Measurements from ENCODE around the gene RGS7. TPM values are rescaled to one million over a fixed set of nuclear protein-coding genes. Genes with fewer than 3 reads are reported as not detected.

RGS7 gene
- total RNA-seq, 2 donors from 2014 or later = not detected

DNA sequence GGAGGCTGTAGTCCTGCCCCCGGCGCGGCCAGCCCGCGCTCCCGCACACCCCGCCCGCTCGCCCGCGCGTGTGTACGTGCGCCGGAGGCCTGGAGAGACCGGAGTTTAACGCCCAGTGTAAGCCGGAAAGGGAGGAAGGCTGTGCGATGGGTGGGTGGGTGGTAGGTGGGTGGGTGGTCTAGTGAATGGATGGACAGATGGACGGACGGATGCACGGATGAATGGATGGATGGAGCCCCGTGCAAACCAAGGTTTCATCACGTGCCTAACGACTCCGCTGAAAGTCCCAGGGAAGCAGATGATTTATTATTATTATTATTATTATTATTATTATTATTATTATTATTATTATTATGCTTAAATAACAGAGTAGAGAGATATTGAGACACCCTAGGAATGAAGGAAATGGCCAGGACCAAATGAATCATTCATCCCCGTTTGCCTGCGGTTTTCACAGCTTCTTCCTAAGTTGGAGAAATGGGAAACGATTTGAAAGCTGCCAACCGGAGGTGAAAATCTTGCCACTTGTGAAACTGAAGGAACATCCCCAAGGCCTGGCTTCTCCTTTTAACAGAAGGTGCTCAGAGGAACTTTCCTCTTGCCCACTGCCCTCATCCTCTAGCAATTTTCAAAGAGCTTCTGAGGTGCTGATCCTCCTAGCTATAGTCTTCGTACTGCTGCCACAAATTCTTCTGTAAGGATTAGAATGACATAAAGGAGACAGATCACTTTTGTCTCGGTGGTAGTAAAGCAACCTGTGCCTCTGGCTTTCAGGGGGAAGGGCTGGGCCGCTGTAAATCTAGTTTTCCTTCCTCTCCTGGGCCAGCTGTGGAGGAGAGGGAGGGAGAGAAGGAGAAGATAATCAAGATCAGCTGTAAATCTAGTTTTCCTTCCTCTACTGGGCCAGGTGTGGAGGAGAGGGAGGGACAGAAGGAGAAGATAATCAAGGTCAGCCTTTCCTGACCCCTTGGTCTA is 648 bp upstream of the RGS7 start:
- Mint-ChIP-seq H3K4me1 (peaks cover 2% of the 10 kb centered on the region), H3K36me3 (ENCODE audit: low read depth) (no peaks in the 10 kb centered on the region), H3K27me3 (peaks cover 54% of the 10 kb centered on the region), H3K4me3 (peak overlapping the region; percentile 66), H3K27ac (no peak overlapping the region)
- ATAC-seq (no peak), DNase-seq (no peak)
- H3K9me3 ChIP-seq (ENCODE audit: control insufficient read depth, low read length, poor library complexity, severe bottlenecking) = no peaks in the 10 kb centered on the region

DNA sequence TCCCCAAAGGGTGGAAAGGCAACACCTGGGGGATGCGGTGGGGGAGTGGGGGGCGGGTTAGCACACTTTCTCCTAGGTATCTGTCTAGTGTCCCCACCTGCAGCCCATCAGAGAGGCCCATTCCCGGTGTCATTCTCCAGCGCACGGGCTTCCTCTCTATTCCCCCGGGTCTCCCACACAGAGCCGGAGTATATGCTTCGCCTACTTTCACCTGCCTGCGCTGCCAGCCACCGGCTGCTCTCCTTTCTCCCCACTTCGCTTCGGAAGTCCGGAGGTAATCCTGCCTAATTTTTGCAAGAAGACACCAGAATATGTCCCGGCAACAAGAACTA is 852 bp downstream of the RGS7 start:
- no peak for DNase-seq
- H3K4me1 Mint-ChIP-seq = peaks cover 2% of the 10 kb centered on the region
- no peak overlapping the region for H3K27ac Mint-ChIP-seq
- H3K4me3 Mint-ChIP-seq = peak overlapping the region; percentile 37
- H3K27me3 Mint-ChIP-seq = peaks cover 55% of the 10 kb centered on the region
- no peaks in the 10 kb centered on the region for H3K9me3 ChIP-seq (ENCODE audit: control insufficient read depth, low read length, poor library complexity, severe bottlenecking)
- no peak for ATAC-seq
- no peaks in the 10 kb centered on the region for H3K36me3 Mint-ChIP-seq (ENCODE audit: low read depth)

DNA sequence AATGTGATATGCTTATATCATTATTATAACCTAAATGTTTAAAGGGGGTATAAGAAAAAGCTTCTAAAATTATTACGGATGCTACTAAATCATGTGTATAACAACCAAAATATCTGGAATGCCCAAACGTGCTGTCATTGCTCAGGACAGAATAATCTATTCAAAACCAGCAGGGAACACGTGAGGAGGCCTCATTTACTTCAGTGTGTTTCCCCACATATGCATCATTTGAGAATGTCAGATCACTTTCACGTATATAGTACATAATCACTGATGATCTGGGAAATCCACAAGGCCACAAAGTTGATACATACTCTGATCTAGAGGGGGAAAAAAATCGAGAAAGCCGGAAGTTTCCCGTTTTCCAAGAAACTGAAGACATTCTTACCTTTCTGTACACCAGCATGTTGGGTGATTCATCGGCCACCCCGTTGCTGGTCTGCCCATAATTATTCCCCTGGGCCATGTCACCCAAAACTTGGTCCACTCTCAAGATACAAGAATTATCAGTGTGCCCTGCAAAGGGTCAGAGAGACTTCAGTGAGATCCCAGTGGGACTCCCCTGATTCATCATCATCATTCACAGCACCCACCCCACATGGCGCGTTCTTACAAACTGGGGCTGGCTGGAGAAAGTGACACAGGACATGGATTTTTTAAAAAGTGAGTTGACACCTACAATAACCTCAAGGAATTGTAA is 1.5 kb downstream of the RGS7 start:
- Mint-ChIP-seq H3K4me3 (no peak overlapping the region), H3K27me3 (peaks cover 53% of the 10 kb centered on the region), H3K4me1 (peaks cover 2% of the 10 kb centered on the region), H3K36me3 (ENCODE audit: low read depth) (no peaks in the 10 kb centered on the region), H3K27ac (no peak overlapping the region)
- ATAC-seq (no peak), DNase-seq (no peak)
- no peaks in the 10 kb centered on the region for H3K9me3 ChIP-seq (ENCODE audit: control insufficient read depth, low read length, poor library complexity, severe bottlenecking)

DNA sequence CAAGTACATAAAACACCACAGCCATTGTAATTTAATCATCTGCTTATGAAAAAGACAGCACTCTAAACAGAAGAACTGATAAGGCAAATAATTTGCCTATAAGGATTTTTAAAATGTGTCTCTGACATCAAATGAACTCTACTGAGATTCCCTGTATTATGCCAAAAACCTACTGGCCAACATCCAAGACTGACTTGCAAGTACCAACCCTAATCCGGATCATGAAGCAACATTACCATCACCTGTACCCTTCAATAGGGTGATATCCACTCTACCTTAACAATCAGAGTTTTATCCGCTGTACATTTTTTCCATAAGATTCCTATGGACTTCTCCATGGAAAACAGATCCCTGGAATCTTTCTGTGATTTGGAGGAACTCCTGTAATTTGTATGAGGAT is 4.6 kb downstream of the RGS7 start:
- H3K27me3 Mint-ChIP-seq = peaks cover 26% of the 10 kb centered on the region
- ATAC-seq = no peak

DNA sequence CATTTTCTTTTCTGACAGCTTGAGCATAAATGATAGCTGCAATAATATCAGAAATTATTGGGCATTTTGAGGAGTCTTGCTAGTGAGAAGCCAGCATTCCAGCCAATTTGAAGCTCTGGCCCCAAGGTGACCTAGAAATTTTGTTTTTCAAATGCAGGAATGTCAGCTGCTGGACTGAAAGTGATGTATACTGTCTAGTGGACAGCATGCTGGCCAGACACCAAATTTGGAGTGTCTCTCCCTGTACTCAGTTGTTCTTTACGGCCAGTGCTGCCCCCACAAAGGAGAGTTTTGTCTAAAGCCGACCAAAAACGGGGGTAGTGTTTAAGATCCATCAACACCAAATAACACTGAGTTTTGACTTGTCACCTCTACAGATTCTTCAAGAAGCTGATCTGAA is 5.2 kb downstream of the RGS7 start:
- Mint-ChIP-seq H3K27me3 (peaks cover 26% of the 10 kb centered on the region), H3K36me3 (ENCODE audit: low read depth) (no peaks in the 10 kb centered on the region), H3K4me3 (no peak overlapping the region), H3K27ac (no peak overlapping the region), H3K4me1 (no peaks in the 10 kb centered on the region)
- DNase-seq (no peak), ATAC-seq (no peak)
- no peaks in the 10 kb centered on the region for H3K9me3 ChIP-seq (ENCODE audit: control insufficient read depth, low read length, poor library complexity, severe bottlenecking)

More for the DNA sequence above, 4.6 kb downstream of the RGS7 start:
- no peak overlapping the region for H3K27ac Mint-ChIP-seq
- DNase-seq = no peak
- H3K9me3 ChIP-seq (ENCODE audit: control insufficient read depth, low read length, poor library complexity, severe bottlenecking) = no peaks in the 10 kb centered on the region
- H3K4me3 Mint-ChIP-seq = no peak overlapping the region
- H3K4me1 Mint-ChIP-seq = peaks cover under 1% of the 10 kb centered on the region
- H3K36me3 Mint-ChIP-seq (ENCODE audit: low read depth) = no peaks in the 10 kb centered on the region

DNA sequence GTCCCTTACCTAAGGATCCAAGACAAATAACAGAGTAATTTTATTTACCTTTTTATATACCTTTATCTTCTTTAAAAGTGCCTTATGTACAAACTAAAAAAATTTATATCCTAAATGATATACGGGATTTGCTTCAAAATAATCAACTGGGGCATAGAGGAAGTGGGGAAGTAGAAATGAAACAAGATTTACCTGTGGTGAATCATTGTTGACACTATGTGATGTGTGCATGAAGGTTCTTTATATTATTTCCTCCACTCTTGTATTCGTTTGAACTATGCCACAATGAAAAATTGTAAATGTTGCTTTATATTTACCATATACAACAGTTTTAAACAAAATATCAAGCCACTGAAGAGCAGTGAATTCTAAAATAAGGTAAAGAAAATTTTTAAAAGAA is 13.0 kb downstream of the RGS7 start:
- Mint-ChIP-seq H3K4me3 (no peak overlapping the region), H3K27ac (no peak overlapping the region), H3K36me3 (ENCODE audit: low read depth) (no peaks in the 10 kb centered on the region), H3K27me3 (no peaks in the 10 kb centered on the region), H3K4me1 (no peaks in the 10 kb centered on the region)
- DNase-seq = no peak
- no peak for ATAC-seq
- H3K9me3 ChIP-seq (ENCODE audit: control insufficient read depth, low read length, poor library complexity, severe bottlenecking) = no peaks in the 10 kb centered on the region

DNA sequence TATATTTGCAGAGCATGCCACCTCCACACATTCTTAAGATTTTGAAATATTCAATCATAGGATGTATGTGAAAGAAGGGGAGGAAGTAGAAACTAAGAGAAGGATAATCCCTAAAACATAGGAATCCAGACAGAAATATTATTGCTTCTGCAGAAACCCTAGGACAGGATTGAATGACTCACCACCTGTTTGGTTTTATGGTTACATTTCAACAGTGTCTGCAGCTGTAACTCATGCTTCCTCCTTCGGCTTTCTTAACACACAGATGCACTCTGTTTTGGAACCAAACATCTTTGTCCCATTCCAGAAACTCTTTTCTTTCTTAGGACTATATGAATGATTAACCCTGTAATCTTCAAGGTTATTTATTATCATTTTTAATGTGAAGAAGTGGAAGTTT is 20.7 kb downstream of the RGS7 start:
- no peaks in the 10 kb centered on the region for H3K4me1 Mint-ChIP-seq
- ATAC-seq (no peak), DNase-seq (no peak)
- no peaks in the 10 kb centered on the region for H3K36me3 Mint-ChIP-seq (ENCODE audit: low read depth)
- no peaks in the 10 kb centered on the region for H3K27me3 Mint-ChIP-seq
- H3K9me3 ChIP-seq (ENCODE audit: control insufficient read depth, low read length, poor library complexity, severe bottlenecking) = no peaks in the 10 kb centered on the region
- no peak overlapping the region for H3K4me3 Mint-ChIP-seq
- H3K27ac Mint-ChIP-seq = no peak overlapping the region

DNA sequence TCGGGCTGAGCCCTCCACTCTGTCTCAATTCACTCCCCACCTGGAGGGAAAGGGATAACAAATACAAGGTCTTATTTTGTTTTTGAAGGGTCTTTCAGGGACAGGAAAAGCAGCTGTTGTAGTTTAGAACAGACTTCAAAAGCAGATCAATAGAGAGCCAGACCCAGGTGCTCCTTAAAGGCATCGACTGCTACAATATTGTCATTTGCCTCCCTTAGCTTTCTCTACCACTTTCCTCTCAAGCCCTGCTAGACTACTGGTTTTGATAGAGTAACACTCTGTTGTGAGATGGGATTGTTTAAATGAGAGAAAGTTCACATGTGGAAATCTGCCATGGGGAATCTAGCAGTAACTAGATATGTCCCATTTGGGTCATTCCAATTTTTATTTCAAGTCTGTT is 24.0 kb downstream of the RGS7 start:
- DNase-seq (no peak), ATAC-seq (no peak)
- Mint-ChIP-seq H3K27me3 (no peaks in the 10 kb centered on the region), H3K4me3 (no peak overlapping the region), H3K36me3 (ENCODE audit: low read depth) (no peaks in the 10 kb centered on the region), H3K27ac (no peak overlapping the region), H3K4me1 (no peaks in the 10 kb centered on the region)
- no peaks in the 10 kb centered on the region for H3K9me3 ChIP-seq (ENCODE audit: control insufficient read depth, low read length, poor library complexity, severe bottlenecking)

DNA sequence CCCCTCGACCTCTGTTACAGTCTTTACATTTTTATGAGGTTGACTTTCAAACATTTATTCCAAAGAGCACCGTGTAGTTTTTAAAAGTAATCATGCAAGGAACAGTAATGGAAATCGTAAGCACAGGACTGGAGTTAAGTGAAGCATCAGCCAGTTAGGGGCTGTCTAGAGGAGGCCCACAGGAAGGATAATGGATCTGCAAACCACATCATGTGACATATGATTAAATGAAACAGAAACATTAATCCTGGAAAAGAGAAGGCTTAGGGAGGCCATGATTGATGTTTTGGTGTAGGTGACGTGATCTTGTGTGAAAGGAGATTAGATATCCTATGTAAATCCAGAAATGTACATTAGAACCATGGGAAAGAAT is 25.0 kb downstream of the RGS7 start:
- DNase-seq (no peak), ATAC-seq (no peak)
- Mint-ChIP-seq H3K27ac (no peak overlapping the region), H3K4me1 (no peaks in the 10 kb centered on the region), H3K36me3 (ENCODE audit: low read depth) (no peaks in the 10 kb centered on the region), H3K27me3 (no peaks in the 10 kb centered on the region), H3K4me3 (no peak overlapping the region)
- no peaks in the 10 kb centered on the region for H3K9me3 ChIP-seq (ENCODE audit: control insufficient read depth, low read length, poor library complexity, severe bottlenecking)

DNA sequence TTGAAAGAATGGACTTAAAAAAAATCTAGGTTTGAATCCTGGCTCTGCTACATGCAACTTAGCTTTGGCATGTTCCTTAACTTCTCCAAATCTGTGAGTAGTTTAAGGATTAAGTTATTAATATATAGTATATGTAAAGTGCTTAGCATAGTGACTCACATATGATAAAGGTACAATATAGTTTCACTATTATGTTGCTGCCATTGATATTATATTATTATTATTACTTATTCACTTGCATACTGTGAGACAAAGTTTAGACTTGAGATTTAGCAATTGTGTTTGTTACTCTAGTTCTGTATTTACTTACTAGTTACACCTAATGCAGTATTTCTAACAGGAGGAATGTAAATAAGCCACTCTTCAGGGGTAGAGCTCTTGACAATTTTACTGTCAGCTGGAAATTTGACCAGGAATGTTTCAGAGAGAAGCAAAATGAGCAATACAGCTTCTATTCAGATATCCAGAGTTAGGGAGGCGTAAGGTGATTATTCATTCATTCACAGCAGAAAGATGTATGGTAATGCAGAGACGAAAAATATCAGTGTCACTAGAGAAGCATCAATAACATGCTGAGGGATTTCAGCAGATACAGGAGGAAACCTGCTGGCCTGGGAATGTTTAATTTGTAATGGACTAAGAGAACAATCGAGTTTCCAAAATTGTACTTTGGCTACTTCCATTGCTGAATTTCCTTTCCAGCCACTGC is 25.5 kb downstream of the RGS7 start:
- Mint-ChIP-seq H3K4me3 (no peak overlapping the region), H3K27ac (no peak overlapping the region), H3K4me1 (no peaks in the 10 kb centered on the region), H3K36me3 (ENCODE audit: low read depth) (no peaks in the 10 kb centered on the region), H3K27me3 (no peaks in the 10 kb centered on the region)
- DNase-seq (no peak), ATAC-seq (no peak)
- no peaks in the 10 kb centered on the region for H3K9me3 ChIP-seq (ENCODE audit: control insufficient read depth, low read length, poor library complexity, severe bottlenecking)

DNA sequence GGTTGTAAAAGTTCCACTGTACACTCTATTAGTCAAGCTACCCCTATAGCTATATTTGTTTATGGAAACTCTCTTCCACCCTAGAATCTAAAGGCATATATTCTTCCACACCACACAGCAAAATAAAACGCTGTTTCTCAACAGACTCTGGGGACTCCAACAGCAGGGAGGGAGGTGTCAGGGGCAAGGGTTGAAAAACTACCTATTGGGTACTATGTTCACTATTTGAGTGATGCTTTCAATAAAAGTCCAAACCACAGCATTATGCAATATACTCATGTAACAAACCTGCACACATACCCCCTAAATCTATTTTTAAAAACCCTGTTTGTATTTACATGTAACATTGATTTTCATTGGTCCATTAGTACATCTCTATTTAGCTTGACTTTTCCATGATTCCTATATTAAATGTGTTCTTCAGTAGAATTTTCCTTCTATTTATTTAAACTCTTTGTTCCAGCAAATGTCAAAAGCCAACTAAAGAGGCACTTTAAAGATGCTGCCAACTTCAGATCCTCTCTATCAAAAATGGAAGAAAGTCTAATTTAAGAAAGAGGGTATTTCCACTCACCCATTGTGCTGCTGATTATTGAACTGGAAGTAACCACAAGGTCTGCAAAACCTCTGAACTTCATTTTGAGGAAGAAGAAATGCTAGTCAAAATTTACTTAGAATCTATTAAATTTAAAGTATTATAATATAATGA is 26.2 kb downstream of the RGS7 start:
- no peak overlapping the region for H3K4me3 Mint-ChIP-seq
- H3K27me3 Mint-ChIP-seq = no peaks in the 10 kb centered on the region
- no peak overlapping the region for H3K27ac Mint-ChIP-seq
- DNase-seq (no peak), ATAC-seq (no peak)
- H3K4me1 Mint-ChIP-seq = no peaks in the 10 kb centered on the region
- no peaks in the 10 kb centered on the region for H3K36me3 Mint-ChIP-seq (ENCODE audit: low read depth)
- H3K9me3 ChIP-seq (ENCODE audit: control insufficient read depth, low read length, poor library complexity, severe bottlenecking) = no peaks in the 10 kb centered on the region

DNA sequence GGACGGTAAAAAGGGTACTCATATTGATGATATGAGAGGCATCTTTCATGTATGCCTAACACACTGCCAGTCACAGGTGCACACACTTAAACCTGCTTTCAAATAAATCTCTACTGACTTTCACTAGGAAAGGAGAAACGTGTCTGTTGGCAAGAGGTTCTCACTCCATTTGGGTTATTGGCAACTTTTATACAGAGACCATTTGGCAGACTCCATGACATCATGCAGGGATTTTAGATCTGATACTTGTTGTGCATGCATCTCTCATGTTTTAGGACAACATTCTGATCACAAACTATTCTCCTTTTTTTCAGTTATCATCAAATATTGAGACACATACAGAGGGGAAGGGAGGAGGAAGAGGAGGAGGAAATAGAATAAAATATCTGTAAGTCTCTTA is 31.5 kb downstream of the RGS7 start:
- H3K36me3 Mint-ChIP-seq (ENCODE audit: low read depth) = no peaks in the 10 kb centered on the region
- H3K4me1 Mint-ChIP-seq = no peaks in the 10 kb centered on the region
- ATAC-seq (no peak), DNase-seq (no peak)
- no peak overlapping the region for H3K27ac Mint-ChIP-seq
- H3K9me3 ChIP-seq (ENCODE audit: control insufficient read depth, low read length, poor library complexity, severe bottlenecking) = no peaks in the 10 kb centered on the region
- H3K4me3 Mint-ChIP-seq = no peak overlapping the region
- no peaks in the 10 kb centered on the region for H3K27me3 Mint-ChIP-seq
